GM19467 (cell line): ENCODE results near the gene TXNDC17.
A peak's percentile ranks its signal among the peaks of the same experiment; 100 is the strongest.
"Not testable (repeated sequence)": the region's sequence is repeated elsewhere in the genome, so short reads cannot be mapped to it uniquely, and the experiment has no call there.

Source experiments
- ATAC-seq: cut with Tn5 transposase; IDR thresholded peaks from one replicate; pipeline ENCODE4 v1.9.1; 2021; ENCODE audit warnings: mild to moderate bottlenecking, moderate library complexity; ENCODE audit not compliant: unreplicated experiment

TXNDC17 gene

GRCh38 chr17:6660101-6660500 lies 19.2 kb downstream of the TXNDC17 start:
- no peak for ATAC-seq

- peak; percentile 55 for ATAC-seq
These were observed 20.1 kb downstream of the TXNDC17 start for GRCh38 chr17:6660805-6661463.

- ATAC-seq = no peak
These were observed 20.6 kb downstream of the TXNDC17 start for GRCh38 chr17:6661464-6661848.

GRCh38 chr17:6663200-6663599 lies 22.3 kb downstream of the TXNDC17 start:
- not testable (repeated sequence) for ATAC-seq

GRCh38 chr17:6666077-6666521 lies 25.2 kb downstream of the TXNDC17 start:
- ATAC-seq = no peak

GRCh38 chr17:6666557-6666956 lies 25.7 kb downstream of the TXNDC17 start:
- no peak for ATAC-seq

GRCh38 chr17:6667516-6667915 lies 26.7 kb downstream of the TXNDC17 start:
- ATAC-seq = no peak

GRCh38 chr17:6668219-6668618 lies 27.4 kb downstream of the TXNDC17 start:
- no peak for ATAC-seq

GRCh38 chr17:6668727-6669425 lies 28.0 kb downstream of the TXNDC17 start:
- no peak for ATAC-seq

GRCh38 chr17:6669479-6670212 lies 28.8 kb downstream of the TXNDC17 start:
- ATAC-seq = no peak

- no peak for ATAC-seq
These were observed 29.7 kb downstream of the TXNDC17 start for GRCh38 chr17:6670571-6670970.

GRCh38 chr17:6670999-6671398 lies 30.1 kb downstream of the TXNDC17 start:
- ATAC-seq = no peak

- no peak for ATAC-seq
These were observed 30.6 kb downstream of the TXNDC17 start for GRCh38 chr17:6671431-6671830.

- ATAC-seq = no peak
These were observed 33.7 kb downstream of the TXNDC17 start for GRCh38 chr17:6674586-6674985.

GRCh38 chr17:6675201-6675825 lies 34.5 kb downstream of the TXNDC17 start:
- ATAC-seq = no peak

- ATAC-seq = no peak
These were observed 35.9 kb downstream of the TXNDC17 start for GRCh38 chr17:6676802-6677157.

GRCh38 chr17:6677158-6677831 lies 36.4 kb downstream of the TXNDC17 start:
- ATAC-seq = no peak

GRCh38 chr17:6677946-6678345 lies 37.1 kb downstream of the TXNDC17 start:
- ATAC-seq = no peak

- ATAC-seq = no peak
These were observed 38.4 kb downstream of the TXNDC17 start for GRCh38 chr17:6679241-6679640.

- no peak for ATAC-seq
These were observed 40.3 kb downstream of the TXNDC17 start for GRCh38 chr17:6681176-6681575.

- no peak for ATAC-seq
These were observed 40.8 kb downstream of the TXNDC17 start for GRCh38 chr17:6681671-6682070.
